SU-DHL-6 (cell line): Measurements from ENCODE around the gene PDE7B.

Experiments used
- EZH2phosphoT487 ChIP-seq: fragments of 200-600 bp; sonication (generic), shearing (Covaris generic); conservative IDR thresholded peaks from 2 replicates; pipeline ENCODE4 v1.6.1; 2018; ENCODE audit warnings: mild to moderate bottlenecking, antibody characterized with exemption, low read length, moderate library complexity, mixed read lengths
- TF ChIP-seq, protein P1 (sequence below): fragments of 200-600 bp; sonication (generic); IDR thresholded peaks from one replicate; pipeline ENCODE4 v1.5.1; 2017; ENCODE audit warnings: antibody characterized with exemption, mild to moderate bottlenecking, low read length, moderate library complexity; ENCODE audit not compliant: insufficient read depth, poor library complexity, severe bottlenecking

- TF ChIP-seq, protein P1, sequence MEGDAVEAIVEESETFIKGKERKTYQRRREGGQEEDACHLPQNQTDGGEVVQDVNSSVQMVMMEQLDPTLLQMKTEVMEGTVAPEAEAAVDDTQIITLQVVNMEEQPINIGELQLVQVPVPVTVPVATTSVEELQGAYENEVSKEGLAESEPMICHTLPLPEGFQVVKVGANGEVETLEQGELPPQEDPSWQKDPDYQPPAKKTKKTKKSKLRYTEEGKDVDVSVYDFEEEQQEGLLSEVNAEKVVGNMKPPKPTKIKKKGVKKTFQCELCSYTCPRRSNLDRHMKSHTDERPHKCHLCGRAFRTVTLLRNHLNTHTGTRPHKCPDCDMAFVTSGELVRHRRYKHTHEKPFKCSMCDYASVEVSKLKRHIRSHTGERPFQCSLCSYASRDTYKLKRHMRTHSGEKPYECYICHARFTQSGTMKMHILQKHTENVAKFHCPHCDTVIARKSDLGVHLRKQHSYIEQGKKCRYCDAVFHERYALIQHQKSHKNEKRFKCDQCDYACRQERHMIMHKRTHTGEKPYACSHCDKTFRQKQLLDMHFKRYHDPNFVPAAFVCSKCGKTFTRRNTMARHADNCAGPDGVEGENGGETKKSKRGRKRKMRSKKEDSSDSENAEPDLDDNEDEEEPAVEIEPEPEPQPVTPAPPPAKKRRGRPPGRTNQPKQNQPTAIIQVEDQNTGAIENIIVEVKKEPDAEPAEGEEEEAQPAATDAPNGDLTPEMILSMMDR: no peak
- no peak for TF ChIP-seq EZH2phosphoT487
Observed at GRCh38 chr6:136146130-136146529, 294.6 kb downstream of the PDE7B start.
